ENCODE measurements around the gene SASS6. TPM values are rescaled to one million over a fixed set of nuclear protein-coding genes. Genes with fewer than 3 reads are reported as not detected.

SASS6 gene, protein sequence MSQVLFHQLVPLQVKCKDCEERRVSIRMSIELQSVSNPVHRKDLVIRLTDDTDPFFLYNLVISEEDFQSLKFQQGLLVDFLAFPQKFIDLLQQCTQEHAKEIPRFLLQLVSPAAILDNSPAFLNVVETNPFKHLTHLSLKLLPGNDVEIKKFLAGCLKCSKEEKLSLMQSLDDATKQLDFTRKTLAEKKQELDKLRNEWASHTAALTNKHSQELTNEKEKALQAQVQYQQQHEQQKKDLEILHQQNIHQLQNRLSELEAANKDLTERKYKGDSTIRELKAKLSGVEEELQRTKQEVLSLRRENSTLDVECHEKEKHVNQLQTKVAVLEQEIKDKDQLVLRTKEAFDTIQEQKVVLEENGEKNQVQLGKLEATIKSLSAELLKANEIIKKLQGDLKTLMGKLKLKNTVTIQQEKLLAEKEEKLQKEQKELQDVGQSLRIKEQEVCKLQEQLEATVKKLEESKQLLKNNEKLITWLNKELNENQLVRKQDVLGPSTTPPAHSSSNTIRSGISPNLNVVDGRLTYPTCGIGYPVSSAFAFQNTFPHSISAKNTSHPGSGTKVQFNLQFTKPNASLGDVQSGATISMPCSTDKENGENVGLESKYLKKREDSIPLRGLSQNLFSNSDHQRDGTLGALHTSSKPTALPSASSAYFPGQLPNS
- total RNA-seq = 2.1 and 2.5 TPM in 2 replicates

DNA sequence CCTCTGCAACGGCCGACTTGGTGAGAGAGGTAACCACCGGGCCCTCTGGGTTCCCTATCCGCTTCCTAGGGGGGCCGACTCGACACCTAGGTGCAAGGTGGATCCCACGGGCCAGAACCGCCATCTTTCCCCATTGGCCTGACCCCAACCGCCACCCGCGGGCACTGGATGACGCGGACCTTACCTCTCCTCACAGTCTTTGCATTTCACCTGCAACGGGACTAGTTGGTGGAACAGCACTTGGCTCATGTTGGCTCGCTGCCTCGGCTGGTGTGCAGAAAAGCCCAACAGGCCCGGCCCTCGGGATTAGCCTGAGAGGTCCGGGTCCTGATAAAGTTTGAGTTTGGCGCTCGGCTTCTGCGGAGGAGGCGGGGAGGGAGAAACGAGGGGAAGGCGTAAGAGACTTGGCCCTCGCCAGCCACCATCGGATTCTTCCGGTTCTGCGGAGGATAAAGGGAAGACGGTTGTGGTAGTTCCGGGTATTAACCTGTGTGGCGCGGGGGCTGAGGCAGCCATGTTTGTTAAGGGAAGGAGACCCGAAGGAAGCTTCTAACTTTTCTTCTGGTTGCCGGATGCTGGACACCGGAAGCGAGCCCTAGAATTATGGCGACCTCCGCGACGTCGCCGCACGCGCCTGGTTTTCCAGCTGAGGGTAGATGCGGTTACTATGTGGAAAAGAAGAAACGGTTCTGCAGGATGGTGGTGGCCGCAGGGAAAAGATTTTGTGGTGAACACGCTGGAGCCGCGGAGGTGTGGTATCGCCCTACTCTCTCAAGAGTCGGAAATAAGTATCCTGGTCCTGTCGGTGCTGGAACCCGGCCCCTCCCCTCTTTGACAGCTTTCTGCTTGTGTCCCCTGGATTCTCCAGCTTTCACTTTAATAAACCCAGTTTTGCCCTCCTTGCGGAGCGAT lies at the start of gene SASS6, which contains the start of gene TRMT13:
Gene SASS6 (minus strand): TSS at position 365 of the 912 bp plus-strand sequence. CDS start 116 bp downstream, at position 249.
Gene TRMT13 (plus strand): TSS at position 598 of the 912 bp plus-strand sequence. CDS start 6 bp downstream, at position 604.

DNA sequence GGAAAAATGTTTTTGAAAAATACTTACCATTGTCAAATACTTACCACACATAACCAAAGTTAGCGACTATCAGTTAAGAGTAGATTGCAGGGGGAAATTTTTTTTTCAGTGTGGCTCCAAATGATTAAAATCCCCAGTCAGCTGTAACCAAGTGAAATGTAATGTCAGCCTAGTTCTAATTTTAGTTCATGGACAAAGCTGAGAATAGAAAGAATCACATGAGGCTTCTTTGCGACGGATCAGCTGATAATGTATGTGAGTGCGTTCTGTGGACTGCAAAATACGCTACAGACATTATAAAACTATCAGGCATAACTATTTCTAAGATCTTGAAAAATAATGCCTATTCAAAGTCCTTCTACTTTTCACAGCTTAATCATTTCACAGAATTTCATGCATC lies 45.4 kb upstream of the SASS6 start, which contains the start of gene LRRC39:
Gene LRRC39 (minus strand): TSS at position 166 of the 400 bp plus-strand sequence. CDS start 9,740 bp downstream, outside the sequence.

Other genes with a start within 250 kb of the SASS6 start
- gene SLC35A3, start 162.9 kb downstream of the SASS6 start, total RNA-seq = 22.6 and 27.5 TPM in 2 replicates
- gene TRMT13, start 233 bp upstream of the SASS6 start, total RNA-seq = 11.8 and 14.5 TPM in 2 replicates
- 0.40 and 0.56 TPM in 2 replicates for gene LRRC39, start 45.3 kb upstream of the SASS6 start, total RNA-seq
- gene DBT, start 116.9 kb upstream of the SASS6 start, total RNA-seq = 6.2 and 8.8 TPM in 2 replicates
- 38.1 and 41.4 TPM in 2 replicates for gene RTCA, start 133.3 kb upstream of the SASS6 start, total RNA-seq
- gene CDC14A, start 219.6 kb upstream of the SASS6 start, total RNA-seq = 1.5 and 2.1 TPM in 2 replicates